OCI-M2 (cell line): Measurements from ENCODE around the gene SLC22A31.

Experiments used
- DNase-seq: peaks from one replicate; lab custom pipeline; 2025; ENCODE audit not compliant: unreplicated experiment; lab: John Stamatoyannopoulos, UW

SLC22A31 gene

DNA sequence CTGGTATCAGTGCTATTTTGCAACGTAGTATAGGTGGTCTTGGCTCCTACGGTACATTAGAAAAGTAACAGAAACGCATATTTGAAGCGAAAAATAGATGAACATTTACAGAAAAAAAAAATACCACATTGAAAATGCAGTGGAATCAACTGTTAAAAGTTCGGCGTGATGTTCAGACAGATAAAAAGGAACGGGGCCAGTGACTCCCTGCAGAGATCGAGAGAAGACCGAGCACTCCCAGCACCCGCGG is 16.7 kb upstream of the SLC22A31 start:
- DNase-seq = no peak

DNA sequence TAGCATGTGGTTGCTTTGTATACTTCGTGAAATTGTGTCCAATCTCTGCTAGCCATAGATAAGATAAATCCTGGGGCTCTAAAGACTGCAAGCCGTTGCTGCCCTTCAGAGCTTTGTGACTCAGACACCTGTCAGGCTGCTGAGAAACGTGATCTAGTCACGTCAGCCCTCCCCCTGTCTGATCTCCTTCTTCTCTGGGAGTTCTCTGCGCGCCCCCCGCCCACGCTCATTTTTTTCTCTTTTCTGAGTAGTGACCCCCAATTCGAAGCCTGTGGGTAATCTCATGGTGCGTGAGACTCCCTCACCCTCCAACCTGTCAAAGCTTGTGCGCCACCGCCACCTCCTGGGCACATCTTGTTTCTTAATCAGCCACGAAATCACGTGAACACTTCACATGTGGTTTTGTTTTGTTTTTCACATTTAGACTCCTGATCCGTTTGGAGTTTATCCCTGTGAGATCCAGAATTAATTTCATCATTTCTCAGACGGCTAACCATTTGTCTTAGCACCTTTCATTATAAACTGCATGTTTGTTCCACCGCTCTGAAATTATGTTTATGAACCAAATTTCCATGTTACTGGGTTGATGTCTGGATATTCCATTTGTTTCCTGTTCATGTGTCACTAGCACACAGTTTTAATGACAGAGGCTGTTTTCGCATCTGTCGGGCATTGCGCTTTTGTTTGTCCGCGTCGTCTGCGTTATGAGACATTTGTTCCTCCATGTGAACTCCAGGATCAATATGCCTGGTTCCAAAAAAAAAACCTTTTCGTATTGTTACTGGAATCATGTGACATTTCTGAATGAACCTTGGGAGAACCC is 16.2 kb upstream of the SLC22A31 start:
- no peak for DNase-seq

- DNase-seq = no peak
These were observed 10.7 kb upstream of the SLC22A31 start for GRCh38 chr16:89210904-89211515.

GRCh38 chr16:89210165-89210903 is 10.0 kb upstream of the SLC22A31 start:
- no peak for DNase-seq

GRCh38 chr16:89209522-89210044 is 9.2 kb upstream of the SLC22A31 start:
- no peak for DNase-seq

DNA sequence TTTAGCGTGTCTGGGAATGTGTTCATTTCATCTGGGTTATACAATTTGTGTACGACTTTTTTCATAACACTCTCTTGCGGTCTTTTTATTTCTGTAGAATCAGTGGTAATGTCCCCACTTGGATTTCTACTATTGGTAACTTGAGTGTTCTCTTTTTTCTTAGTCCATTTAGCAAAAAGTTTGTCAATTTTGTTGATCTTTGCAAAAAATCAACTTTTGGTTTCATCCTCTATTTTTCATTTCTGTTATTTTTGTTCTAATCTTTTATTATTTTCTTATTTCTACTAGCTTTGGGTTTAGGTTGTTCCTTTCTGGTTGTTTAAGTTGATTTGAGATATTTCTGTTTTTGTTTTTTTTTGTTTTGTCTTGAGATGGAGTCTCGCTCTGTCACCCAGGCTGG is 7.7 kb upstream of the SLC22A31 start:
- no peak for DNase-seq

DNA sequence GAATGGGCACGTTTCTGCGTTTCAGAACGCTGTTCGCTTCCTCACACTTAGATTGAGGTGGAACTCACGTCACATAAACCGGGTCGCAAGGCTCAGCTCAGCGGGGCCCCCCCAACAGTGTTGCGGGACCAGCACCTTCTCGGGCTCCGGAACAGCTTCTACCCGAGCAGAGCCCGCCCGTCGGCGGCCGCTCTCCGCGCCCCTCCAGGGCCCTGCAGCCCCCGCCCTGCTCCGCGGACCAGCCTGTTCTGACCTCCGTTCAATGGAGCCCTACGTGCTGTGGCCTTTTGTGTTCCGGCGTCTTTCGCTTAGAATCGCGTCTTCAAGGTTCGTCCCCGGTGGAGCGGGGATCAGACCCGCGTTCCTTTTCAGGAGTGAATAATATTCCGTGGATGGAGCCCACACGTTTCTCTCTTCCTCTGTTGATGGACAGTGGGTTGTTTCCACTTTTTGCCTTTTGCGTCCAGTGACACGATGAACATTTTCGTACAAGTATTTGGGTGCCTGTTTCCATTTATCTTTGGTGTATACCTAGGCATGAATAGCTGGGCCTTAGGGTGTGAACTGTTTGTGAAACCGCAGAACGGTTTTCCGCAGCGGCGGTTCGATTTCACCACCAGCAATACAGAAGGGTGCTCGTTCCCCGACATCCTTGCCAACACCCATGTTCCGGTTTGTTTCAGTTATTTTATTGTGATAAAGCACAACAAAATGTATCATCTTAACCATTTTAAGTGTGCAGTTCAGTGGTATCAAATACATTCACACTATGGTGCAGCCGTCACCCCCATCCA is 2.3 kb upstream of the SLC22A31 start:
- no peak for DNase-seq

DNA sequence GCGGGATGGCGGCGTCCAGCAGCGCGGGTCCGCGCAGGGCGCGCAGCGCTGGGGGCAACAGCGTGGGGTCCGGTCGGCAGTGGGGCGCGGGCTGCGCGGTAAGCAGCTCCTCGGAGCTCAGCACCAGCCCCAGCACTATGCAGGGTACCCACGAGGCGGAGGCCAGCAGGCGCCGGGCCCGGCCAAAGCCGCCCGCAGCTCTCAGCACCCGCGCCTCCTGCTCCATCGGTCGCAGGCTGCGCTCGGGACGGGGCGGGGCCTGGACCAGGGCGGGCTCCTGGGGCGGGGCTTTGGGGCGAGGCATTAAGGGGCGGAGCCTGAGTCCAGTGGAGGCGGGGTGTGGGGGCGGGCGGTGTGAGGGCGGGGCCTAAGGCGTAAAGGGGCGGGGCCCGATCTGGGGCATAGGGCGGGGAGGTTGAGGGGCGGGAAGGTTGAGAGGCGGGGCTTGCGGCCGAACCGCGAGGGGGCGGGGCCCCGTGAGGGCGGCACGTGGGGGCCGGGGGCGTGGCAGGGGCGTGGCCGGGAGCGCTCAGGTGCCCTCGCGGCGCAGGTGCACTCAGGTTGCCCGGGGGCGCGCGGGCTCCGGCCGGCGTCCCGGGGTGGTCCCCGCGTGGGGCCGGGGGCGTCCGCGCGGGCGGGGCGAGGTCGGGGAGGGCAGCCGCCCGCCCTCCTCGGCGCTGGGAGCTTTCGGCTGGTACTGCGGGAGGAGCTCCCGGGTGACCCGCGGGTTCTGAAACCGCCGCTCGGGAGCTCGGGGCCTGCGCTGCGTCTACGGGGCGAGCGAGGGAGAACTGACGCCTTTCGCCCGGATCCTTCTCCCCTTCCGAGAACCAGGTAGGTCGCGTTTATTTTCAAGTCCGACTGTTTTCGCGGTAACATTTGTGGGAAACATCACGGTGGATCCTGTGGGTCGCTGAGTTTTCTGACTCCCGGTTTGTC is 1.4 kb upstream of the SLC22A31 start:
- no peak for DNase-seq

DNA sequence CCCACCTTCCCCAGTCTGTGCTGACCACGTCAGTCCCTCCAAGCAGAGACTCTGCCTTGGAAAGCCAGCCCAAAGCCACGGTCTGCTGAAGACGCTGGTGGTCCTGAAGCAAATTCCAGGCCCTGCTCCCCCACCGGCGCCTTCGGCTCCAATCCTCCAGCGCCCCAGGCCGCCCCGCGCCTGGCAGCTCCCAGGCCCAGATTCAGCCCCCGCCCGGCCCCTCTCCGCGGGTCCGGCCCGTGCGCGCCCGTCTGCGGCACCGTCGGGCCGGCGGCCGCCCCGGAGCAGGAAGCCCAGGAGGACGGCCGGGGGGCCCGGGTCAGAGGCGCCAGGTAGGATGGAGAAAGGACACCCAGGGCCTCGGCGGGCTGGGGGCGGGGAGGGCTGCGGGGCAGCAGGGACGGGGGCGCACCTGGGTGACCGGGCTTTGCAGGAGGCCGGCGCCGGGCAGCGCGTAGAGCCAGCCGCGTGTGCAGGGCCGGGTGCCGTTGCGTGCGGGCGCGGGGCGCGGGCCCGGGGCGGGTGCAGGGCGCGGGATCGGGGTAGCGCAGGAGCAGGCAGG is 594 bp upstream of the SLC22A31 start:
- no peak for DNase-seq

GRCh38 chr16:89199241-89200123 is 855 bp downstream of the SLC22A31 start:
- DNase-seq = no peak

- DNase-seq = no peak
These were observed 1.7 kb downstream of the SLC22A31 start for GRCh38 chr16:89198417-89199240.

DNA sequence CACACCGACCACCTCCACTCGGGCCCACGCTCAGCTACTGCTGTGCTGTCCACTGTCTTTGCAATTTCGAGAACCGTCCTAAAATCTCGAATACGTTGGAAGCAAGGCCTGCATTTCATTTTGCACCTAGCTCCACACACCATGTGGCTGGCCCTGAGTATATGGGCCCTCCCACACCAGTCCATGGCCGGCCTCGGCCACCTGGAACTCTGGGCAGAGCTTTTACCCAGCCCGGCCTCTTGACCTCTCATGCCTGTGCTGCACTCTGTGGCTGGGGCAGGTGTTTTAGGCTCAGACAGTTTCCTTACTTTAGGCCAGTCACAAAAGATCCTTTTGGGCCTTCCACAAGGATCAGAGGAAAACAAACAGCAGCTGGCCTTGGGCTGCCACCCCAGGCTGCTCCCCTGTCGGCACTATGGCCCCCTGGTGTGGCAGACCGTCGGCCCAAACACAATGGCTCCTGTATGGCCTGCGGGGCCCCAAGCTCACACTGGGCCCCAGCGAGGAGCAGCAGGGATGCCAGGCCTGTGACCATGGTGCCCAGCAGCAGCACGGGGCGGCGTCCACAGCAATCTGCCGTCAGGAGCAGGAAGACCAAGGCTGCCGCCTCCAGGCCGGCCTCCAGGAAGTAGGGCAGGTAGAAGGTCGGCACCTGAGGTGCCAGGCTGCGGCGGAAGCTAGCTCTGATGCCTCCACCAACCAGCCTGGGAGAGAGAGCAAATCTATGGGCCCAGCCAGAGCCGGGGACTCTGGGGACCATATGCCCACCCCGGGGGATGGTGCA is 2.5 kb downstream of the SLC22A31 start:
- no peak for DNase-seq

DNA sequence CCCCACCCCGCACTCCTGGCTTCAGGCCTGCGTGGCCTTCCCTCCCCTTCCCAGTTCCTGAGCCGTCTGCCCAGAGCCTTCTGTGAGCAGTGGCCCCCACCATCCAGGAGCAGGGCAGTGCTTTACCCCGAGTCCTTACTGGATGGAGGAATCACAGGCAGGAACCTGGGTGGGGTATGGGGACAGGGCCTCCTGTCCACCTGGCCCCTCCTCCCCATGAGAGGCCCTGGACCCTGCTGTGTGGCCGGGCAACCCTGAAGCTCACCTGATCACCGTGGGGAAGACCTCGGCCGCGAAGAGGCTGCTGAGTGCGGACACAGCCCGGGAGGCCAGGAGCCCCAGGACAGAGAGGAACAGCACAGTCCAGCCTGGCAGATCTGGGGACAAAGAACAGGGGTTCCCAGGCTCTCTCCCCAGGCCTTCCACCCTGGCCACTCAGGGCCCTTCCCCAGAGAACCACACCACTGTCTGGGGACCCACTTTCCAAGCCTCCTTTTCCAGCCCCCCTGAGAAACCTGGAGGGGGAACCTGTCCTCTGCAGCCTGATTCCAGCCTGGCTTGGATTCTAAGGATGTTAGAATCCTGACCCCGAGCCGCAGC is 3.2 kb downstream of the SLC22A31 start:
- DNase-seq = no peak

DNA sequence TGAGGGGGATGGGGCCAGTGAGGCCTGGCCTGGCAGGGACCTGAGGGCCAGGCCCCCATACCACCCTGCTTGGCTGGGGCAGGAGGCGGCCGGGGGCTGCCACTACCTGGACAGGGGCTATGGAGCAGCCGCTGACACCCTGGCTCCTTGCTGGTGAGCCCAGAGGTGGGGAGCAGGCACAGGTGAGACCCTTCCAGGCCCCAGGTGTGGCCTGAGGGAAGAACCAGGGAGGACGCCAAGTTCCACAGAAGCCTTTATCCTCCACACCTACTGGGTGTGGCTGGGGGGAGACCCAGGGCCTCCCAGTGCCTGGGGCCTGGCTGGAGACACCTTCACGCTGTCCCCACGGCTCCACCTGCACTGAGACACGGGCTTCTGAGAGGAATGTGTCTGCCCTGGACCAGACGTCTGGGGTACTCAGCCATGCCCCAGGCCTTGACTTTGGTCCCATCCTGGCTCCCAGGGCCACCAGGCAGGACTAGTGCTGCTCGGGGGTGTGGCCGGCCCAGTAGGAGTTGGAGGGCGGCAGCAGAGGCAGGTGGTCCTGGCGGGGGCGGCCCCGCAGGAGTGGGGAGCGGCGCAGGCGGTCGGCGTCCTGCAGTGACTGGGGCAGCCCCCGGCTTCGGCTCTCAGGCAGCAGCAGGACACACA is 4.7 kb downstream of the SLC22A31 start:
- DNase-seq = no peak

GRCh38 chr16:89194340-89195311 is 5.7 kb downstream of the SLC22A31 start:
- no peak for DNase-seq
